HEK293 (cell line): Measurements from ENCODE around the gene GALNT9.

Experiments used
- CTCF ChIA-PET: fragments of 350-600 bp; formaldehyde crosslinking; extraction: SDS; loops from one replicate; lab custom pipeline; 2021; ENCODE audit warnings: antibody characterized with exemption; lab: Yijun Ruan, JAX
- POLR2A ChIA-PET: fragments of 300-600 bp; formaldehyde crosslinking; extraction: SDS; loops from one replicate; lab custom pipeline; 2020; ENCODE audit warnings: antibody characterized with exemption, inconsistent platforms; lab: Yijun Ruan, JAX
- H3K27ac ChIP-seq: fragments of 200-500 bp; sonication (Bioruptor generic); 2 replicates; pipeline ENCODE4 v1.5.1; 2014; ENCODE audit warnings: low read depth, low read length, control low read depth, inconsistent platforms; ENCODE audit errors: extremely low read depth
- H3K36me3 ChIP-seq, 2 experiments: fragments of 200-500 bp in 1 of 2; sonication (Bioruptor generic) in 1 of 2; 1 replicate in 1 of 2; 2 replicates in 1 of 2; pipeline ENCODE4 v1.5.1; 2014 to 2017; ENCODE audit warnings: inconsistent platforms in 2 of 2, low read length in 2 of 2; ENCODE audit not compliant: control insufficient read depth in 2 of 2, insufficient read depth in 1 of 2
- H3K4me1 ChIP-seq: fragments of 200-500 bp; sonication (Bioruptor generic); 2 replicates; pipeline ENCODE4 v1.5.1; 2014; ENCODE audit warnings: mild to moderate bottlenecking, low read length, inconsistent platforms; ENCODE audit not compliant: control insufficient read depth, insufficient read depth
- H3K4me3 ChIP-seq: 2 replicates; pipeline ENCODE4 v1.5.1; 2011; ENCODE audit warnings: low read depth, mild to moderate bottlenecking, control low read depth, low read length, moderate library complexity
- H3K9me3 ChIP-seq: fragments of 200-500 bp; sonication (Bioruptor generic); 2 replicates; pipeline ENCODE4 v1.5.1; 2014; ENCODE audit warnings: low read depth, low read length, inconsistent platforms; ENCODE audit not compliant: control insufficient read depth, insufficient read depth
- EGR2 ChIP-seq: fragments of 450-650 bp; formaldehyde crosslinking; IDR thresholded peaks from 2 replicates; pipeline ENCODE4 v1.5.1; 2016; ENCODE audit warnings: low read depth, missing biosample characterization, missing genetic modification characterization
- HOXA7 ChIP-seq: sonication (generic); formaldehyde crosslinking; IDR thresholded peaks from 2 replicates; pipeline ENCODE4 v1.8.1; 2022; ENCODE audit warnings: missing genetic modification reagents, borderline replicate concordance
- YY1 ChIP-seq: fragments of 450-650 bp; formaldehyde crosslinking; IDR thresholded peaks from 2 replicates; pipeline ENCODE4 v1.5.1; 2018; ENCODE audit warnings: missing biosample characterization, missing genetic modification characterization
- ZEB2 ChIP-seq: fragments of 450-650 bp; formaldehyde crosslinking; IDR thresholded peaks from 2 replicates; pipeline ENCODE4 v1.5.1; 2016; ENCODE audit warnings: missing biosample characterization, missing genetic modification characterization
- ZFHX2 ChIP-seq: fragments of 450-650 bp; formaldehyde crosslinking; conservative IDR thresholded peaks from 2 replicates; pipeline ENCODE4 v1.5.1; 2016; ENCODE audit warnings: missing biosample characterization, missing genetic modification characterization
- ZNF146 ChIP-seq: fragments of 450-650 bp; formaldehyde crosslinking; IDR thresholded peaks from 2 replicates; pipeline ENCODE4 v1.5.1; 2016; ENCODE audit warnings: missing biosample characterization, missing genetic modification characterization
- ZNF174 ChIP-seq: fragments of 450-650 bp; formaldehyde crosslinking; IDR thresholded peaks from 2 replicates; pipeline ENCODE4 v1.5.0; 2017; ENCODE audit warnings: missing biosample characterization, mild to moderate bottlenecking, missing genetic modification characterization
- ZNF175 ChIP-seq: fragments of 450-650 bp; formaldehyde crosslinking; IDR thresholded peaks from 2 replicates; pipeline ENCODE4 v1.5.1; 2016; ENCODE audit warnings: missing biosample characterization, missing genetic modification characterization
- ZNF354C ChIP-seq: fragments of 450-650 bp; formaldehyde crosslinking; IDR thresholded peaks from 2 replicates; pipeline ENCODE4 v1.5.1; 2016; ENCODE audit warnings: missing biosample characterization, missing genetic modification characterization, low read depth, borderline replicate concordance
- ZNF366 ChIP-seq: fragments of 450-650 bp; formaldehyde crosslinking; conservative IDR thresholded peaks from 2 replicates; pipeline ENCODE4 v1.5.1; 2016; ENCODE audit warnings: missing biosample characterization, missing genetic modification characterization
- ZNF501 ChIP-seq: fragments of 450-650 bp; formaldehyde crosslinking; IDR thresholded peaks from 2 replicates; pipeline ENCODE4 v1.5.1; 2016; ENCODE audit warnings: missing biosample characterization, missing genetic modification characterization
- ZNF544 ChIP-seq: fragments of 450-650 bp; formaldehyde crosslinking; IDR thresholded peaks from 2 replicates; pipeline ENCODE4 v1.5.0; 2017; ENCODE audit warnings: missing biosample characterization, missing genetic modification characterization
- ZNF548 ChIP-seq: fragments of 450-650 bp; formaldehyde crosslinking; IDR thresholded peaks from 2 replicates; pipeline ENCODE4 v1.5.1; 2016; ENCODE audit warnings: missing biosample characterization, missing genetic modification characterization
- ZNF623 ChIP-seq: fragments of 450-650 bp; formaldehyde crosslinking; IDR thresholded peaks from 2 replicates; pipeline ENCODE4 v1.5.1; 2016; ENCODE audit warnings: missing biosample characterization, missing genetic modification characterization
- ZNF658 ChIP-seq: fragments of 450-650 bp; formaldehyde crosslinking; IDR thresholded peaks from 2 replicates; pipeline ENCODE4; 2016; ENCODE audit warnings: missing biosample characterization, missing genetic modification characterization
- ZNF701 ChIP-seq: fragments of 450-650 bp; formaldehyde crosslinking; IDR thresholded peaks from 2 replicates; pipeline ENCODE4 v1.5.1; 2016; ENCODE audit warnings: missing biosample characterization, missing genetic modification characterization
- ZSCAN30 ChIP-seq: fragments of 450-650 bp; IDR thresholded peaks from 2 replicates; pipeline ENCODE4 v1.5.1; 2018; ENCODE audit warnings: missing biosample characterization, mild to moderate bottlenecking, missing genetic modification characterization, moderate library complexity
- TF ChIP-seq, protein P1 (sequence below): fragments of 450-650 bp; formaldehyde crosslinking; IDR thresholded peaks from 2 replicates; pipeline ENCODE4 v1.5.1; 2016; ENCODE audit warnings: missing biosample characterization, missing genetic modification characterization
- TF ChIP-seq, protein P2 (sequence below): fragments of 450-650 bp; formaldehyde crosslinking; IDR thresholded peaks from 2 replicates; pipeline ENCODE4 v1.5.1; 2016; ENCODE audit warnings: missing biosample characterization, missing genetic modification characterization

The GALNT9 gene

DNA sequence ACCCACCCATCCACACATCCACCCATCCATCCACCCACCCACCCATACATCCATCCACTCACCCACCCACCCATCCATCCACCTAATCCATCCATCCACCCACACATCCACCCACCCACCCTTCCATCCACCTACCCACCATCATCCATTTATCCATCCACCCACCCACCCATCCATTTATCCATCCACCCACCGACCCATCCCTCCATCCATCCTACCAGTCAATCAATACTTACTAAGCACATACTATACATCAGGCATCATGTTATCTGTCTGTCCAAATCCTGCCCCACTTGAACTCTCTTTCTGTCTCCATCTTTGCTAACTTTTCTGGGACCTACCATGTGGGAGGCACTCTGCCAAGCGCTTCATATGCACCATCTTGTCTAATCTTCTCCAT, 15.4 kb downstream of the GALNT9 start:
- Histone ChIP-seq H3K4me1 (no peaks in the 10 kb centered on the region), H3K36me3 (no peaks in the 10 kb centered on the region), H3K27ac (no peak overlapping the region), H3K4me3 (no peak overlapping the region), H3K9me3 (no peaks in the 10 kb centered on the region)
- POLR2A ChIA-PET, result no interaction called here
- TF ChIP-seq ZNF174 (tag by site-specific recombination), result no peak
- peak; percentile 65 for TF ChIP-seq ZFHX2 (tag by site-specific recombination)
- TF ChIP-seq EGR2, result peak; percentile 80
- CTCF ChIA-PET, result no interaction called here

DNA sequence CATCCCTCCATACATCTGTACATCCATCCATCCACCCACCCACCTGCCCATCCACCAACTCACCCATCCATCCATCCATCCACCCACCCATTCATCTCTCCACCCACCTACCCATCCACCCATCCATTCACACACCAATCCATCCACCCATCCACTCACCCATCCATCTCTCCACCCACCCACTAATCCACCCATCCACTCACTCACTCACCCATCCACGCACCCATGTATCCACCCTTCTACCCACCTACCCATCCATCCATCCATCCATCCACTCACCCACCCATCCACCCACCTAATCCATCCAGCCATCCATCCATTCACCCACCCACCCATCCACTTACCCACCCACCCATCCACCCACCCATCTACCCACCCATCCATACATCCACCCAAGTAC, 16.2 kb downstream of the GALNT9 start:
- no peaks in the 10 kb centered on the region for H3K9me3 ChIP-seq
- no peaks in the 10 kb centered on the region for H3K4me1 ChIP-seq
- no peaks in the 10 kb centered on the region for H3K36me3 ChIP-seq
- TF ChIP-seq ZFHX2 (tag by site-specific recombination), result peak; percentile 77
- peak; percentile 34; the same call in 1 of the 2 replicates for TF ChIP-seq ZNF366 (tag by site-specific recombination)
- peak; percentile 90 for TF ChIP-seq EGR2
- TF ChIP-seq ZEB2 (tag by site-specific recombination), result no peak
- ChIA-PET CTCF (no interaction called here), POLR2A (no interaction called here)
- no peak overlapping the region for H3K4me3 ChIP-seq
- no peak overlapping the region for H3K27ac ChIP-seq

DNA sequence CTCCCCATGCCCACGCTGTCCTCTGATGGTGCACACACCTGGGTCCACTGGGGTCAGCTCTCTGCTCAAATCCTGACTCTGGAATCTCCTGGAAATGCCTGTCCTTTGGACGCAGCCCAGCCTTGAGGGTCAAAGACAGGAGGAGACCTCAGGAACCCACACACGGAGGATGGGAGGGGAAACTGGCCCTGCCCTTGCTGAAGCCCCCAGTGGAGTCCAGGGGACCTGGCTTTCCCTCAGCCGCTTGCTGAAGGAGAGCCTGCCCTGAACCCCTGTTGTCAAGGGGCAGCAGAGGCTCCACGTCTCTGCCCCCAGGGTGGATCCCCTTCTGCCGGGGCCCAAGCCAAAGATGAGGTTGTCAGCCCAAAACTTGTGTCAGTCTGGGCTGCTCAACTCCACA, 16.9 kb downstream of the GALNT9 start:
- H3K36me3 ChIP-seq, result no peaks in the 10 kb centered on the region
- ChIA-PET POLR2A (no interaction called here), CTCF (no interaction called here)
- no peak overlapping the region for H3K4me3 ChIP-seq
- TF ChIP-seq ZNF146 (tag by site-specific recombination), result no peak
- no peak for TF ChIP-seq ZNF366 (tag by site-specific recombination)
- no peak for TF ChIP-seq ZNF548 (tag by site-specific recombination)
- no peak for TF ChIP-seq ZNF501 (tag by site-specific recombination)
- TF ChIP-seq ZNF175 (tag by site-specific recombination), result no peak
- TF ChIP-seq ZNF623 (tag by site-specific recombination), result no peak
- no peak for TF ChIP-seq ZNF544 (tag by site-specific recombination)
- no peak for TF ChIP-seq HOXA7 (CRISPR knock-in tag)
- TF ChIP-seq YY1 (tag by site-specific recombination), result no peak
- no peak for TF ChIP-seq ZNF354C (tag by site-specific recombination)
- TF ChIP-seq ZNF658 (tag by site-specific recombination), result no peak
- TF ChIP-seq ZSCAN30 (tag by site-specific recombination), result no peak
- no peak for TF ChIP-seq ZNF701
- H3K9me3 ChIP-seq, result no peaks in the 10 kb centered on the region
- no peaks in the 10 kb centered on the region for H3K4me1 ChIP-seq
- H3K27ac ChIP-seq, result no peak overlapping the region

DNA sequence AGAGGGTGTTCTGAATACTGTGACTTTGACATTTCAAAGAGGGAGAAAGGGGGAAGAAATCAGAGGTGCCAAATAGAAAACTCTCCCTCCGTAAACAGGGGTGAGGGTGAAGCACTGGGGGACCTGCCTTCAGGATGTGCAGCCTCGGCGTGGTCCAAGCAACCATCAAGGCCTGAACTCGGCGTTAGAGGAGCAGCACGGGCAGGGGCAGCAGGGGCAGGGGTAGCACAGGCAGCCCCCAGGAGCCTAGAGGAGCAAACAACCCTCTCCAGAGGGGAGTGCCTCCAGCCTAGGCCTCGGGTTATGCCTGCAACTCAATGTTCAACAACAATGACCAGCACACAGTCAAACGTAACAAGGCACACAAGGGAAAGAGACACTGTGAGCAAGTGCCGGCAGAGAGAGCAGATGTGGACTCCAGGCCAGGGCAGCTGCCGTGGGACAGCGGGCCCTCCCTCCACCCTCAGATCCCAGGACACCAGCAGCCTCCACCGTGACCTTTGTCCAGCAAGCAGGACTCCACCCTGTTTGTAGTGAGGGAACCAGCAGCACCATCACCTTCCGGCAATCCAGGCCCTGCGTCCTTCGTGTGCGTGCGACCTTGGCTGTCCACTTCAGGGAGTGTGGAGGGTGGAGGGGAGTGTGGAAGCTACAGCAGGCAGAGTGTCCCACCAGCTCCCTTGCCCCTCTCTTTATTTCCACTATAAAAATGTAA, 18.0 kb downstream of the GALNT9 start:
- no peak overlapping the region for H3K4me3 ChIP-seq
- TF ChIP-seq, protein P1, sequence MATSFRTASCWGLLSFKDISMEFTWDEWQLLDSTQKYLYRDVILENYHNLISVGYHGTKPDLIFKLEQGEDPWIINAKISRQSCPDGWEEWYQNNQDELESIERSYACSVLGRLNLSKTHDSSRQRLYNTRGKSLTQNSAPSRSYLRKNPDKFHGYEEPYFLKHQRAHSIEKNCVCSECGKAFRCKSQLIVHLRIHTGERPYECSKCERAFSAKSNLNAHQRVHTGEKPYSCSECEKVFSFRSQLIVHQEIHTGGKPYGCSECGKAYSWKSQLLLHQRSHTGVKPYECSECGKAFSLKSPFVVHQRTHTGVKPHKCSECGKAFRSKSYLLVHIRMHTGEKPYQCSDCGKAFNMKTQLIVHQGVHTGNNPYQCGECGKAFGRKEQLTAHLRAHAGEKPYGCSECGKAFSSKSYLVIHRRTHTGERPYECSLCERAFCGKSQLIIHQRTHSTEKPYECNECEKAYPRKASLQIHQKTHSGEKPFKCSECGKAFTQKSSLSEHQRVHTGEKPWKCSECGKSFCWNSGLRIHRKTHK (tag by site-specific recombination), result peak; percentile 97
- TF ChIP-seq, protein P2, sequence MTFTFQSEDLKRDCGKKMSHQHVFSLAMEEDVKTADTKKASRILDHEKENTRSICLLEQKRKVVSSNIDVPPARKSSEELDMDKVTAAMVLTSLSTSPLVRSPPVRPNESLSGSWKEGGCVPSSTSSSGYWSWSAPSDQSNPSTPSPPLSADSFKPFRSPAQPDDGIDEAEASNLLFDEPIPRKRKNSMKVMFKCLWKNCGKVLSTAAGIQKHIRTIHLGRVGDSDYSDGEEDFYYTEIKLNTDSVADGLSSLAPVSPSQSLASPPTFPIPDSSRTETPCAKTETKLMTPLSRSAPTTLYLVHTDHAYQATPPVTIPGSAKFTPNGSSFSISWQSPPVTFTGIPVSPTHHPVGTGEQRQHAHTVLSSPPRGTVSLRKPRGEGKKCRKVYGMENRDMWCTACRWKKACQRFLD (tag by site-specific recombination), result no peak
- POLR2A ChIA-PET, result no interaction called here
- H3K36me3 ChIP-seq, result no peaks in the 10 kb centered on the region
- CTCF ChIA-PET, result no interaction called here
- no peaks in the 10 kb centered on the region for H3K9me3 ChIP-seq
- no peak overlapping the region for H3K27ac ChIP-seq
- H3K4me1 ChIP-seq, result no peaks in the 10 kb centered on the region
